ENCODE results near the gene WDR38. TPM values are rescaled to one million over a fixed set of nuclear protein-coding genes. Genes with fewer than 3 reads are reported as not detected.
"Not testable (repeated sequence)": the region's sequence is repeated elsewhere in the genome, so short reads cannot be mapped to it uniquely, and the experiment has no call there.

Gene WDR38
- total RNA-seq, 1 donor from 2014 or later = not detected

DNA sequence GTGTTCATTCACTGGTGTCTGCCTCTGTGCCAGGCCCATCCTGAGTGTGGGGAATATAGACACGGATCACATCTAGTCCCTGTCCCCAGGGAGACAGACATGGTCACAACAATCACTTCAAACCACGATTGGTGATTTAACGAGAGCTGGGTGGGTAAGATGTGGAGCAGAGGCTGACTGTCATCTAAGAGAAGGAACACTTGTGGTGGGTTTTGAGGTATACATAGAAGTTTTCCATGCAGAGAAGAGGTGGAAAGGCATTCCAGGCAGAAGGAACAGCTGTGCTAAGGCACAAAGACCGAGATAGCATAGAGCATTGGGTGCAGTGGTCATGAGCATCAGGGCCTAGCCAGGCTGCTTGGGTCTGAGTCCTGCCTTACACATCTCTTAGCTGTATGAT, 22.7 kb upstream of the WDR38 start:
- intact Hi-C loops (cut with DNase I) = no loop called here
- DNase-seq (no peak), ATAC-seq (ENCODE audit: poor library complexity) (no peak)

DNA sequence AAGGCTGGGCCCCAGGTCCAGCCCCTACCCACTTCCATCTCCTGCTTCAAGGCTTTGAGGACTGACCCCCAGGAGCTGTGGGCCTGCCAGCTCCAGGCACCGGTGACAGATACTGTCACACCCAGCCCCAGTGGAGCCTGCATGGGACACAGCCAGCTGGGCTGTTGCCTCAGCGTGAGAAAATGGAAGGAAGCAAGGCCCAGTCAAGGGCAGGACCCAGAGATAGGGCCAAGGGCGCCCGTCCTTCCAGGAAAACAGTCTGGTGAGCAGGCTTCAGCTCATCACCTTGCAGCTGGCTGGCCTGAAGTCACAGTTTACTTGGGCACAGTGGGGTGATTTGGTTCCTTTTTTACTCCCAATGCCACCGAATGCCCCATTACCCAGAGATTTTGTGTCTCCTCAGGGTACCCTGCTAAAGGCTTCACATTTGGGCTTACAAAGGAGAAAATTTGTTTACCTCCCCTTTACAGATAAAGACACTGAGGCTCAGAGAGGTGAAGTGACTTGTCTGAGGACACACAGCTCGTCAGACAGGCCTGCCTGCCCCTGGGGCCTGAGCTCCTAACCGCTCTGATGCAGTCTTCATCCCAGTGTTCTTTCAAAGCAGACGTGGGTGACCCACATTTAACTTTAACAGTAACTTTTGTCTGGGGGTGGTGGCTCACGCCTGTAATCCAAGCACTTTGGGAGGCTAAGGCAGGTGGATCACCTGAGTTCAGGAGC, 21.5 kb upstream of the WDR38 start:
- peak; percentile 90 for ATAC-seq (ENCODE audit: poor library complexity)
- intact Hi-C loops (cut with DNase I) = no loop called here
- DNase-seq = peak; percentile 90

DNA sequence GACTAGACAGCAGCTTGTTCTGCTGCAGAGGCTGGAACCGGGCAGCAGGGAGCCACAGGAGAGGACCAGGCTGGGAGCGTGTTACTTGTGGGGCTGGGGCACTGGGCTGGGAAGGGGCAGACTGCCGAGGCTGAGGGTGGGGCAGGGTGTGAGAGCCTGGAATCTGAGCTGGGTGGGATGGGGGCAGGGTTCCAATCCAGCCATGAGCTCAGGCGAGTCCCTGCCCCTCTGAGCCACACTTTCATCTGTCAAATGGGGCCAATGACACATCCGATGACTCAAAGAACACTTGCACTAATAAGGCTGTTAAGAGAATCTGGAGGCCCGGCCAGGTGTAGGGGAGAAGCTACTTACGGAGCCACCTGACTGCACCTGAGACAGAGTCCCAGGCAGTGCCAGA, 18.7 kb upstream of the WDR38 start:
- intact Hi-C loops (cut with DNase I) = no loop called here
- peak; percentile 9 for ATAC-seq (ENCODE audit: poor library complexity)
- peak; percentile 48 for DNase-seq

DNA sequence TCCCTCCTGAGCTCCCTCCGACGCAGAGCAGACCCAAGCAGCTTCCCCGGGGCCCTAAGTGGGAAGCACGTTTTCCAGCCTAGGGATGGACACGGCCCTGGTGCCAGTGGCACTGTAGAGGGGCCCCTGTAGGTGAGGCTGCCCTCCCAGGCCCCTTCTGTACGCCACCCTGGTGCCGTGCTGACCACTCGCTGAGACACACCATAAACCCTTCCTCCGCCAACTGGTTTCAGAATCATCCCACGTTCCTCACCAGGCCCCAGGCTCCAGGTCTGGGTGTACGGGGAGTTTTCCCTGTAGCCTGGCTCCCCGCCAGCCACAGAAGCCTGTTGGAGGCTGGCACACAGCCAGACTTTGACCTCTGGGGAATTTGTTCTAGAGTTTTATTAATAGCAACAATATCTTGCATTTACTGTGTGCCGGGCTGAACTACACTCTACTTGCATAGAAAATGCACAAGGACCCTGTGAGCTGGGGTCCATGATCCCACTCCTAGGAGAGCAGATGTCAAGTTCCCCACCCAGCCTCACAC, 18.2 kb upstream of the WDR38 start:
- ATAC-seq (ENCODE audit: poor library complexity) = peak; percentile 73
- intact Hi-C loops (cut with DNase I) = no loop called here
- DNase-seq = peak; percentile 89

DNA sequence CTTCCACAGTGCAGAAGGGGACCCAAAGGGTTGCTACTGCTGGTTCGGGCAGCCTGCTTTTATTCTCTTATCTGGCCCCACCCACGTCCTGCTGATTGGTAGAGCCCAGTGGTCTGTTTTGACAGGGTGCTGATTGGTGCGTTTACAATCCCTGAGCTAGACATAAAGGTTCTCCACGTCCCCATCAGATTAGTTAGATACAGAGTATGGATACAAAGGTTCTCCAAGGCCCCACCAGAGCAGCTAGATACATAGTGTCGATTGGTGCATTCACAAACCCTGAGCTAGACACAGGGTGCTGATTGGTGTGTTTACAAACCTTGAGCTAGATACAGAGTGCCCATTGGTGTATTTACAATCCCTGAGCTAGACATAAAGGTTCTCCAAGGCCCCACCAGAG, 15.1 kb upstream of the WDR38 start:
- ATAC-seq (ENCODE audit: poor library complexity); intact Hi-C loops (cut with DNase I); DNase-seq: not testable (repeated sequence)

DNA sequence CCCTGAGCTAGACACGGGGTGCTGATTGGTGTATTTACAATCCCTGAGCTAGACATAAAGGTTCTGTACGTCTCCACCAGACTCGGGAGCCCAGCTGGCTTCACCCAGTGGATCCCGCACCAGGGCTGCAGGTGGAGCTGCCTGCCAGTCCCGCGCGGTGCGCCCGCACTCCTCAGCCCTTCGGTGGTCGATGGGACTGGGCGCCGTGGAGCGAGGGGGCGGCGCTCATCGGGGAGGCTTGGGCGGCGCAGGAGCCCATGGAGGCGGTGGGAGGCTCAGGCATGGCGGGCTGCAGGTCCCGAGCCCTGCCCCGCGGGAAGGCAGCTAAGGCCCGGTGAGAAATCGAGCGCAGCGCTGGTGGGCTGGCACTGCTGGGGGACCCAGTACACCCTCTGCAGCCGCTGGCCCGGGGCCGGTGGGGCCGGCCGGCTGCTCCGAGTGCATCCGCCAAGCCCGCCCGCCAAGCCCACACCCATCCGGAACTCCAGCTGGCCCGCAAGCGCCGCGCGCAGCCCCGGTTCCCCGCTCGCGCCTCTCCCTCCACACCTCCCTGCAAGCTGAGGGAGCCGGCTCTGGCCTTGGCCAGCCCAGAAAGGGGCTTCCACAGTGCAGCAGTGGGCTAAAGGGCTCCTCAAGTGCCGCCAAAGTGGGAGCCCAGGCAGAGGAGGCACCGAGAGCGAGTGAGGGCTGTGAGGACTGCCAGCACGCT, 14.5 kb upstream of the WDR38 start:
- DNase-seq = peak; percentile 30
- ATAC-seq (ENCODE audit: poor library complexity); intact Hi-C loops (cut with DNase I): not testable (repeated sequence)

DNA sequence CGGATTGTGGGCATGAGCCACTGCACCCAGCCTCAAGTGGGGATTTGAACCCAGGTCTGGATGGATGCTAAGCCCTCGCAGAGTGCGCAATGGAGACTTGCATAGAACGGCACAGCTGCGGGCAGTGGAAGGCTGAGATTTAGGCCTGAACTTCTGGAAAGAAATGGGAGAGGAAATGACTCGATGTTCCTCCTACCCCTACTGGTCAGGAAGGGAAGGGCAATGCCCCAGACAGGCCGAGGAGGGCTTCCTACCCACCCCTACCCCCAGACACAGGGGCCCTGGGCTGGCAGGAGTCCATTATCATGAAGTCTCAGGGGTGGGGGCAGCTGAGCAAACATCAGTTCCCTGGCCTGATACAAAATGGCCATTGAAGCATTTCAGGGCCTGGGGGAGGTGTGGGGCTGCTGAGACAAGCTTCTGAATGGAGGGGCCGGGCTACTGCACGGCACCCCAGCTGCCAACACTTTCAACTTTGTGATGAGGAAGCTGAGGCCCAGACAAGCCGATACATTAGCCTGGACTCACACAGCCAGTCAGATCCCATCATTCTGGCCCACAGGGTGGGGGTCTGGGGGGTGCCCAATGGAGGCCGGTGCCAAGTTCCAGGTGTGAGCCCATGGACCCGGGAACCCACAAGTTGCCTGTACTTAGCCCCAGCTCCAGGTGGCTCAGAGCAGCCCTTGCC, 13.5 kb upstream of the WDR38 start:
- intact Hi-C loops (cut with DNase I) = no loop called here
- no peak for ATAC-seq (ENCODE audit: poor library complexity)
- peak; percentile 34 for DNase-seq

DNA sequence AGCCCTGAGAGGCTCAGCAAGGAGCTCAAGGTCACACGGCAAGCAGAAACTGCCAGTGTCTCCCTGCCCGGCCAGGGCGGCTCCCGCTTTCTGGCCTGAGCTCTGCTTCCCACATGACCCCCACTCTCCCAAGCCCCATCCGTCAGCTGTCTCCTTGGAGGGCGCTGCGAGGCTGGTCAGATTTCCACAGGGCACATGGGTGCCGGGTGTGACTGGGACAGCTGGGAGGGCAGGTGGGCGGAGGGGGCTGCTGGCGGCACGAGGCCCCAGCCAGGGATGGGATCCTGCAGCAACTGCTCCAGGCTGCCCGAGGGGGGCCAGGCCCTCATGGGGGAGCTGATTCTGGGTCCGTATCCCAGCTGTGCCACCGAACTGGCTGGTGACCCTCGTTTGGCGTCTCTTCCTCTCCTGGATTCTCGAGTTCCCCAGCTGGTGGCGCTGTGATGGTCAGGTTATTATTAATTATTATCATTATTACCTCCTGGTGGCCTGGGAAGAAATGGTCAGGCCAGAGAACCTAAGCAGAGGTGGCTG, 12.9 kb upstream of the WDR38 start:
- DNase-seq = peak; percentile 41
- ATAC-seq (ENCODE audit: poor library complexity) = no peak
- intact Hi-C loops (cut with DNase I) = no loop called here

DNA sequence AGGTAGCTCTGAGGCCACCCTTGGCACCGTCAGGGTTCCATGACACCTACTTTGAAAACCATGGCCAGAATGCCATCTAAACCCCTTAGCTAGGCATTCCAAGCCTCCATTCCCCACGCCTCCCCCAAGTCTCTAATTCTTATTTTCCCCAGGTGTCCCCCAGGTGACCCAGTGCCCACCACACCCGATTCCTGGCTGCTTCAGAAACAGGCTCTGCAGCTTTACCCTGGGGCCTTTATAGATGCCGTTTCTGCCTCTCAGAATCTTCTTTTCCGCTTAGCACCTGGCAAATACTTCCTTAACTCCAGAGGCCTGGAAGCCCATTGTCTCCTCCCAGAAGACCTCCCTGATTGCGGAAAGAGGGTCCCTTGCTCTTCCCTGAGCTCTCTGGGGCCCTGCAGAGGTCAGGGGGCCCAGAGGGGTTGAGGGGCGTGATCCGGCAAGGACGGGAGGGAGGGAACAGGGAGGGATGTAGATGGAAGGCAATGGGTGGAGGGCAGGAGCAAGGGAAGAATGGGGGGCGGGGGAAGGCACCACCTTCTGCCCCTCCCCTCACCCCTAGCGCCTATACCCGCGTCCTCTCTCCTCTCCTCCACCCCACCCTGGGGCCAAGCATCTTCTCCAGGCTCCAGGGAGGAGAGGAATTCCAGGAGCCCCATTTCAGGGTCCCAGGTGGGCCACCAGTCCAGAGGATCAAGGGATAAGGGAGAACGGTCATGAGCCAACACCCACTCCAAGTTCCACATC, 12.0 kb upstream of the WDR38 start:
- intact Hi-C loops (cut with DNase I) = no loop called here
- no peak for DNase-seq
- ATAC-seq (ENCODE audit: poor library complexity) = no peak

DNA sequence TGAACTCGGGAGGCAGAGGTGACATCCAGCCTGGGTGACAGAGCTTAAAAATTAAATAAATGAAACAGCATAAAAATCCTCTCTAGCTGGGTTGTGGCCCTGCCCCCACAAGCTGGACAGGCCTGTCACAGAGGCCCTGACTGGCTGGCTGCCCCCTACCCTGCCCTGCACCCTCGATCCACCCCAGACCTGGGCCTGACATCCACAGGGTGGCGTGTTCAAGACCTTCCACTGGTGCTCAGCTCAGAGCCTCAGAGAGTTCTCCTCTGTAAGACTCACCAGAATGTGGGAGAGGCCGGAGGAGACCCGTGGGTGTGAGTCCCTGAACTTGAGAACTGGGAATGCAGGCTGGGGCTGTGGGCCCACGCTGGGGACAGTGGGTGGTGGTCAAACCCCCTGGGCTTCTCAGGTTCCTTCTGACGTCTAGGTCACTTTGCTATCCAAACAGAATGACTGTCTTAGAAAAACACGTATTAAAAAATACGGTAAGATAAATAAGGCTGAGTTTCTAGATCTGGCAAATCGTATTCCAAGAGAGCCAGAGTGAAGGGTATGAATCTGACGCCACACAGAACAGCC, 9.7 kb upstream of the WDR38 start:
- no peak for ATAC-seq (ENCODE audit: poor library complexity)
- intact Hi-C loops (cut with DNase I) = no loop called here
- peak; percentile 12 for DNase-seq

DNA sequence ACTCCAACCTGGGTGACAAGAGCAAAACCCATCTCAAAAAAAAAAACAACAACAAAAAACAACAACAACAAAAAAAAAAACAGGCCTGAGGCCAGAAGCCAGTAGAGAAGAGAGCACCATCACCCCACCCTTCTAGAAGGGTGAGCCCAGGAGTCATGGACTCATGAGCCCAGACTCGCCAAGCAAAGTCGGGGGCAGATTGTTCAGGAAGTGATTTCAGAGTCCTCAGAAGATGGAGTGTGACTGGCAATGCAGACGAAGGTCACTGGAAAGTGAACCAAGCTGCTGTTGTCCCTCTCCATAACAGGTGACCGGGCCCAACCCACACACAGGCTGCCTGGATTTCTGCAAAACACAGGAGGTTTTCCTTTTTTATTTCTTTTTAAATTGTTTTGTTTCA, 9.0 kb upstream of the WDR38 start:
- intact Hi-C loops (cut with DNase I) = no loop called here
- no peak for ATAC-seq (ENCODE audit: poor library complexity)
- peak; percentile 2 for DNase-seq

DNA sequence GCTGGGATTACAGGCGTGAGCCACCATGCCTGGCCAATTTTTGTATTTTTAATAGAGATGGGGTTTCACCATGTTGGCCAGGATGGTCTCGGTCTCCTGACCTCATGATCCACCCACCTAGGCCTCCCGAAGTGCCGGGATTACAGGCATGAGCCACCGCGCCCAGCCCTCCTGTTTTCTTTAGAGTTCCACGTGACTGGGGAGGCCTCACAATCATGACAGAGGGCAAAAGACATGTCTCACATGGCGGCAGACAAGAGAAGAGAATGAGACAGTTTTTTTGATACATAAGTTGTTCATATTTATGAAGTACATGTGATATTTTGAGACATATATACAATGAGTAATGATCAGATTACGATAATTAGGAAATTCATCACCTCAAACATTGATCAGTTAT, 6.8 kb upstream of the WDR38 start:
- ATAC-seq (ENCODE audit: poor library complexity); intact Hi-C loops (cut with DNase I): not testable (repeated sequence)
- peak; percentile 19 for DNase-seq

DNA sequence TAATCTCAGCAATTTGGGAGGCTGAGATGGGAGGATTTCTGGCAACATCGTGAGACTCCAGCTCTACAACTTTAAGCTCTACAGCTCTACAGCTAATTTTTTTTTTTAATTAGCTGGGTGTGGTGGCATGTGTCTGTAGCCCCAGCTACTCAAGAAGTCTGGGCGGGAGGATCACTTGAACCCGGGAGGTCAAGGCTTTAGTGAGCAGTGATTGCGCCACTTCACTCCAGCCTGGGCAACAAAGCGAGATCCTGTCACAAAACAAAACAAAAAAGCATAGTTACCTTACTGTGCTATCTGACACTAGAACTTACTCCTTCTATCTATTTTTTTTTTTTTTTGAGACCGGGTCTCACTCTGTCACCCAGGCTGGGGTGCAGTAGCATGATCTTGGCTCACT, 6.3 kb upstream of the WDR38 start:
- no peak for DNase-seq
- ATAC-seq (ENCODE audit: poor library complexity) = no peak
- intact Hi-C loops (cut with DNase I) = no loop called here

DNA sequence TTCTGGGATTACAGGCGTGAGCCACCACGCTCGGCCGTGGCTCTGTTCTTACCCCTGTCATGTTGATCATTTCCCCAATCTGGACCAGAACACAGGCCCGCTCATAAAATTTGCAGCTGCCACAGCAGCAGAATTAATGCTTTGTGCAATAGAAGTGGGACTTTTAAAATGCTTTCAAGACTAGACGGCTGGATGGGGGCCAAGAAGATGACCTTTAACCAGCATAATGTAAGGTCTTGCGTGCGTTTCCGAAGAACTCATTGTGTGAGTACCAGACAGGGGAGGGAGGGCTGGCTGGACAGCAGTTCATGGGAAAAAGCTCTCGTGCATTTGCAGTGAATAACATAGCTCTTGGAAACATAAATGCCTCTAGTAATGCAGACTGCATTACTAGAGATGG, 3.5 kb upstream of the WDR38 start:
- no peak for ATAC-seq (ENCODE audit: poor library complexity)
- intact Hi-C loops (cut with DNase I) = no loop called here
- no peak for DNase-seq

DNA sequence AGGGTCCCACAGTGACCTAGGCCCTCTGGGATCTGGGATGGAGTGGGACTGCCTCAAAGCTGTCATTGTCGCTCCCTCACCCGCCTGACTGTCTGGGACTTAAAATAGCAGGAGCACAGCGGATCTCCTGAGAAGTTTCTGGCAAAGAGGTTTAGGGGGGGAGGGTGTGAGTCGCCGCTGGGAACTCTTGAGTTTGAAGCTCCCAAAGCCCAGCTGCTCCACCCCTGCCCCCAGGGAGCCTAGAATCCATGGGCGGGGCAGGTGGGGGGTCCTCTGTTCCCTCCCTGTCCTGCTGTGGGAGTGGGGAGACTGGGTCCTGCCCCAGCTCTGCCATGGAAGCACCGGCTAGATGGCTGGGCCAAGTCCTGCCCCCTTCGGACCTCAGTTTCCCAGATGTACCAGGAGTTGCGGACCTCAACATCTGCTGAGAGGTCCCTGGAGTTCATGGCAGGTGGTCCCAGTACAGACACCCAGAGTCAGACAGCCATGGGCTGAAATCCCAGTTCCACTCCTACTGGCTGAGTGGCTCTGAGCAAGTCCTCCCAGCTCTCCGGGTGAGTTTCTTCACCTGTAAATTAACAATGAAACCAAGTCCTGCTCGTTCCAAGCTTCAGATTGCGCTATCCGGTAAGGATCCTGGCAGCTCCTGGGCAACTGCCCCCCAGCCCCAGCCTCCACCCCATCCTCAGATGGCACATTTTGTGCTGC, 985 bp upstream of the WDR38 start:
- intact Hi-C loops (cut with DNase I) = loop anchor here (1.0 kb wide), 1 partner anchor 80 kb away; no protein-coding TSS in a partner anchor
- ATAC-seq (ENCODE audit: poor library complexity) = peak; percentile 66
- DNase-seq = peak; percentile 62

DNA sequence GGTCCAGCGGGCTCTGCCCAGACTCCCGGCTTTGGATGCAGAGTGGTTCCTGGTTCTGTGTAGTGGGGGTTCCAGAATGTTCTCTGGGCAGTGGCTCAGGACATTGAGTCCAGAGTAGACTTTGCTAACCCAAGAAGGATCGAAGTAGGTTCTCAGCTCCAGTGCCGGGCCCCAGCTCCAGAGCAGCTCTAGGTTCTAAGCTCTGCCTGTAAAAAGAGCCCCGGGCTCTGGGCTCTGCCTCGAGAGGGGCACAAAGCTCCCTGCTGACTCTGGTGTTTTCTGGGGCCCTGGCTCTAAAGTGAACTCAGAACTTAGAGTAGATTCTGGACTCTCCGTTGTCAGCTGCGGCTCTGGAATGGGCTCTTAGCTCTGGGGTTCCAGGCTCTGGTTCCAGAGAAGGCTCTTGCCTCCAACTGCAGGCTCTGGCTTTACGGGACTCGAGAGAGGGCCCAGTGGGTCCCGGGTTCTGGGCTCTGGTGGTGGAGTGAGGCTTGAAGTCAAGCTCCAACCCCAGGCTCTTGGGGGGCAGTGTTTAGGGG, 414 bp downstream of the WDR38 start:
- ATAC-seq (ENCODE audit: poor library complexity) (peak; percentile 2), DNase-seq (no peak)
- intact Hi-C loops (cut with DNase I) = no loop called here

DNA sequence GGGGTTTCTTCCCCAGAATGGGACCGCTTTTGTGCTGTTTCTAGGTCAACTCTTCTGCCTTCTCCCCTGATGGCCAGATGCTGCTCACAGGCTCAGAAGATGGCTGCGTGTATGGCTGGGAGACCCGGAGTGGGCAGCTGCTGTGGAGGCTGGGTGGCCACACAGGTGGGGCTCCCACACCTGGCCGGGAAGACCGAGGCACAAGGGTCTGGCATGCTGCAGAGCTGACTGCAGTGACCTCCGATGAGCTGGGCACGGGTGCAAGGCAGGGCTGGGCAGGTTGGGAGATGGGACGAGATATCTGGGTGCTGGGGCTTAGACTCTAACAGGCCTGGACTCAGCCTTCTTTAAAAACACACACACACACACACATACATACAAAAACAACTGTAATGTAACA, 901 bp downstream of the WDR38 start:
- ATAC-seq (ENCODE audit: poor library complexity) = no peak
- DNase-seq = no peak
- intact Hi-C loops (cut with DNase I) = no loop called here
